PC-3 (cell line): ENCODE results near the gene MYBPH. TPM values are rescaled to one million over a fixed set of nuclear protein-coding genes. Genes with fewer than 3 reads are reported as not detected.

ENCODE experiments used
- ATAC-seq: fragments of 200-7000 bp; cut with Tn5 transposase; 2 replicates; pipeline ENCODE4 v1.9.1; 2020; ENCODE audit warnings: mild to moderate bottlenecking, moderate library complexity
- BruUV-seq: library from RNA; stranded (reverse); fragments of 400-500 nt; replicated peaks from 2 replicates; lab custom pipeline; 2021; lab: Mats Ljungman, UMichigan
- CTCF ChIA-PET: fragments of 300-600 bp; sonication (Branson Sonifier 250); formaldehyde crosslinking; loops from one replicate; lab custom pipeline; 2022; ENCODE audit warnings: antibody characterized with exemption; lab: Charles Lee
- POLR2A ChIA-PET: fragments of 300-600 bp; sonication (Branson Sonifier 250); formaldehyde crosslinking; loops from one replicate; lab custom pipeline; 2022; ENCODE audit warnings: antibody characterized with exemption; ENCODE audit not compliant: unreplicated experiment; lab: Charles Lee
- DNase-seq: peaks from one replicate; pipeline ENCODE4 v3.0.0-alpha.2; 2015
- H2AFZ ChIP-seq: fragments of 300-600 bp; sonication (generic); 2 replicates; pipeline ENCODE4 v1.6.0; 2016; ENCODE audit warnings: antibody characterized with exemption, low read length
- H3F3A ChIP-seq: fragments of 300-600 bp; sonication (generic); one replicate; pipeline ENCODE4 v1.6.0; 2017; ENCODE audit warnings: antibody characterized with exemption, low read length, control low read depth, mild to moderate bottlenecking; ENCODE audit not compliant: unreplicated experiment
- H3K27ac ChIP-seq: fragments of 300-600 bp; sonication (generic); 2 replicates; pipeline ENCODE4 v1.5.1; 2016; ENCODE audit warnings: mild to moderate bottlenecking, low read length
- H3K27me3 ChIP-seq: fragments of 300-600 bp; sonication (generic); 2 replicates; pipeline ENCODE4 v1.6.1; 2016; ENCODE audit warnings: low read length, mixed read lengths
- H3K36me3 ChIP-seq: fragments of 300-600 bp; sonication (generic); 2 replicates; pipeline ENCODE4 v1.6.1; 2016; ENCODE audit warnings: low read depth, mixed run types, low read length, mixed read lengths
- H3K4me1 ChIP-seq: fragments of 300-600 bp; sonication (generic); 2 replicates; pipeline ENCODE4 v1.5.1; 2016; ENCODE audit warnings: low read length; ENCODE audit not compliant: insufficient read depth
- H3K4me2 ChIP-seq: fragments of 300-600 bp; sonication (generic); 2 replicates; pipeline ENCODE4 v1.6.0; 2016; ENCODE audit warnings: low read length
- H3K4me3 ChIP-seq: fragments of 300-600 bp; sonication (generic); 2 replicates; pipeline ENCODE4 v1.5.1; 2016; ENCODE audit warnings: mild to moderate bottlenecking, low read length, mixed read lengths
- H3K79me2 ChIP-seq: fragments of 300-600 bp; sonication (generic); 2 replicates; pipeline ENCODE4 v1.6.1; 2017; ENCODE audit warnings: low read length, mixed read lengths
- H3K9ac ChIP-seq: fragments of 300-600 bp; sonication (generic); 2 replicates; pipeline ENCODE4 v1.6.0; 2016; ENCODE audit warnings: mild to moderate bottlenecking, low read length
- H3K9me2 ChIP-seq: fragments of 300-600 bp; sonication (generic); replicated peaks from 2 replicates; pipeline ENCODE4 v1.6.1; 2016; ENCODE audit warnings: mixed run types, low read length, mixed read lengths
- H3K9me3 ChIP-seq: fragments of 300-600 bp; sonication (generic); 2 replicates; pipeline ENCODE4 v1.6.1; 2016; ENCODE audit warnings: low read length, mixed read lengths
- H4K20me1 ChIP-seq: fragments of 300-600 bp; sonication (generic); 2 replicates; pipeline ENCODE4 v1.6.1; 2016; ENCODE audit warnings: low read length, mixed read lengths
- CTCF ChIP-seq: fragments of 300-600 bp; sonication (generic); conservative IDR thresholded peaks from 2 replicates; pipeline ENCODE4 v1.5.1; 2017; ENCODE audit warnings: antibody characterized with exemption, low read depth, mild to moderate bottlenecking, low read length
- EZH2 ChIP-seq: fragments of 300-600 bp; sonication (generic); IDR thresholded peaks from one replicate; pipeline ENCODE4 v1.6.1; 2017; ENCODE audit warnings: antibody characterized with exemption, mild to moderate bottlenecking, low read length; ENCODE audit not compliant: unreplicated experiment
- EZH2phosphoT487 ChIP-seq: fragments of 300-600 bp; sonication (generic); IDR thresholded peaks from 2 replicates; pipeline ENCODE4 v1.6.1; 2018; ENCODE audit warnings: mild to moderate bottlenecking, antibody characterized with exemption, low read length, borderline replicate concordance
- intact Hi-C: fragments of 100-400 bp; cut with micrococcal nuclease; formaldehyde crosslinking; loops from 2 replicates; pipeline ENCODE4 v1.9.0; 2023
- total RNA-seq: library from RNA; depleted of rRNA; stranded (reverse); fragments of >200 nt; gene quantifications from 2 replicates; pipeline ENCODE4 v1.2.3, GENCODE V29; 2014

Gene MYBPH
- total RNA-seq, 1 experiment from 2014 or later, result not detected

GRCh38 chr1:203162403-203162802 lies 13.2 kb downstream of the MYBPH start:
- no TSS peak for BruUV-seq
- no peak overlapping the region for H3K4me3 ChIP-seq

GRCh38 chr1:203161703-203162102 lies 13.9 kb downstream of the MYBPH start:
- Histone ChIP-seq H2AFZ (no peak overlapping the region), H3K36me3 (no peaks in the 10 kb centered on the region), H3K4me2 (no peak overlapping the region), H3K27me3 (peaks cover 42% of the 10 kb centered on the region), H3K79me2 (no peaks in the 10 kb centered on the region), H3K27ac (no peak overlapping the region), H3F3A (no peaks in the 10 kb centered on the region), H4K20me1 (no peaks in the 10 kb centered on the region), H3K4me1 (peaks cover 2% of the 10 kb centered on the region; the same call in 1 of the 2 replicates), H3K9ac (no peak overlapping the region), H3K9me2 (no peaks in the 10 kb centered on the region), H3K9me3 (peaks cover 11% of the 10 kb centered on the region; the same call in 1 of the 2 replicates), H3K4me3 (no peak overlapping the region)
- intact Hi-C loops, result no loop called here
- BruUV-seq, result no TSS peak
- POLR2A ChIA-PET, result no interaction called here
- DNase-seq (no peak), ATAC-seq (no peak)
- TF ChIP-seq CTCF, result no peak
- no peak for TF ChIP-seq EZH2phosphoT487
- no peak for TF ChIP-seq EZH2
- CTCF ChIA-PET, result no interaction called here

More at GRCh38 chr1:203162403-203162802, 13.2 kb downstream of the MYBPH start:
- H3K36me3 ChIP-seq, result no peaks in the 10 kb centered on the region
- no peak overlapping the region for H2AFZ ChIP-seq
- ATAC-seq, result no peak
- H3K27ac ChIP-seq, result no peak overlapping the region
- H3K9me3 ChIP-seq, result peaks cover 11% of the 10 kb centered on the region; the same call in 1 of the 2 replicates
- ChIA-PET CTCF (no interaction called here), POLR2A (no interaction called here)
- no peaks in the 10 kb centered on the region for H3K9me2 ChIP-seq
- no peaks in the 10 kb centered on the region for H4K20me1 ChIP-seq
- H3K9ac ChIP-seq, result no peak overlapping the region
- H3K79me2 ChIP-seq, result no peaks in the 10 kb centered on the region
- TF ChIP-seq EZH2 (no peak), CTCF (no peak), EZH2phosphoT487 (no peak)
- no peaks in the 10 kb centered on the region for H3F3A ChIP-seq
- intact Hi-C loops, result no loop called here
- H3K4me2 ChIP-seq, result no peak overlapping the region
- no peaks in the 10 kb centered on the region for H3K4me1 ChIP-seq
- peaks cover 42% of the 10 kb centered on the region for H3K27me3 ChIP-seq
- no peak for DNase-seq

GRCh38 chr1:203161175-203161574 lies 14.5 kb downstream of the MYBPH start:
- Histone ChIP-seq H3K9me2 (no peaks in the 10 kb centered on the region), H3K36me3 (no peaks in the 10 kb centered on the region), H3K9me3 (peaks cover 11% of the 10 kb centered on the region; the same call in 1 of the 2 replicates), H3F3A (no peaks in the 10 kb centered on the region), H3K79me2 (no peaks in the 10 kb centered on the region), H3K9ac (no peak overlapping the region), H3K27ac (no peak overlapping the region), H2AFZ (no peak overlapping the region), H3K4me3 (no peak overlapping the region), H3K4me1 (peaks cover 7% of the 10 kb centered on the region), H4K20me1 (no peaks in the 10 kb centered on the region), H3K4me2 (no peak overlapping the region), H3K27me3 (peaks cover 42% of the 10 kb centered on the region)
- no TSS peak for BruUV-seq
- ChIA-PET POLR2A (no interaction called here), CTCF (no interaction called here)
- no peak for TF ChIP-seq EZH2
- TF ChIP-seq EZH2phosphoT487, result no peak
- no peak for TF ChIP-seq CTCF
- DNase-seq (no peak), ATAC-seq (no peak)
- intact Hi-C loops, result no loop called here
